ENCODE results near the gene ZNF195.

The ZNF195 gene

DNA sequence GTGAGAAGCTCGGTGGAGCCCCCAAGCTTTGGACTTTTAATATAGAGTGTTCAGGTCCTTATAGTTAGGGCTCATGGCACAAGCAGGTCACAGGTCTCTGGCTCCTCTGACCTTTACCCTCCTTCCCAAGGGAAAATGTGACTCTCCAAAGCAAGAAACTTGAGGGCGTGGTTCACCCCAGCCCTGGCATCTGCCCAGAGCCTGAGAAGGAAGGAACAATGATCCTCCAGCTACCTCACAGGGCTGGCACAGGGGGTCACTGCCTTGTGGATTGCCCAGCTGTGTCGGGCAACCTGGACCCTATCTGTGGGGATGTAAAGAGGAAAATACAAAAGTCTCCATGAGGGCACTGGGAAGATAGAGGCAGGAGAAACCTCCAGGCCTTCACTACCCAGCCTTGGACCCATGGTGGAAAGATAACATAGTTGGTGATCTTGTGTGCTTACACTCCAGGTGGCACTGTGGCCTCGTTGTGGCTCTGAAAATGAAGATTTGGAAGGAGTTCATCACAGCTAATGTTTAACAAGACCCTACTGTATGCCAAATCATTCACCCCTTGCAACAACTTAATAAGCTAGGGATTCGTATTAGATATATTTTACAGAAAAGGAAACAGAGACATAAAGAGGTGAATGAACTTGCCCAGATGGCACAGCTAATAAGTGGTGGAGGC, 3.8 kb upstream of the ZNF195 start:
- TF ChIP-seq, protein P1, sequence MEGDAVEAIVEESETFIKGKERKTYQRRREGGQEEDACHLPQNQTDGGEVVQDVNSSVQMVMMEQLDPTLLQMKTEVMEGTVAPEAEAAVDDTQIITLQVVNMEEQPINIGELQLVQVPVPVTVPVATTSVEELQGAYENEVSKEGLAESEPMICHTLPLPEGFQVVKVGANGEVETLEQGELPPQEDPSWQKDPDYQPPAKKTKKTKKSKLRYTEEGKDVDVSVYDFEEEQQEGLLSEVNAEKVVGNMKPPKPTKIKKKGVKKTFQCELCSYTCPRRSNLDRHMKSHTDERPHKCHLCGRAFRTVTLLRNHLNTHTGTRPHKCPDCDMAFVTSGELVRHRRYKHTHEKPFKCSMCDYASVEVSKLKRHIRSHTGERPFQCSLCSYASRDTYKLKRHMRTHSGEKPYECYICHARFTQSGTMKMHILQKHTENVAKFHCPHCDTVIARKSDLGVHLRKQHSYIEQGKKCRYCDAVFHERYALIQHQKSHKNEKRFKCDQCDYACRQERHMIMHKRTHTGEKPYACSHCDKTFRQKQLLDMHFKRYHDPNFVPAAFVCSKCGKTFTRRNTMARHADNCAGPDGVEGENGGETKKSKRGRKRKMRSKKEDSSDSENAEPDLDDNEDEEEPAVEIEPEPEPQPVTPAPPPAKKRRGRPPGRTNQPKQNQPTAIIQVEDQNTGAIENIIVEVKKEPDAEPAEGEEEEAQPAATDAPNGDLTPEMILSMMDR (IDR thresholded peaks at IDR 0.05; ENCODE audit: extremely low read depth, insufficient read depth, missing control alignments) = no peak
- in situ Hi-C loops (cut with MboI; ENCODE audit: low pct_unique_long_range_greater_than_20kb, low sequenced_read_pairs, unreplicated experiment) = no loop called here
- DNase-seq (ENCODE audit: low spot score) = no peak

DNA sequence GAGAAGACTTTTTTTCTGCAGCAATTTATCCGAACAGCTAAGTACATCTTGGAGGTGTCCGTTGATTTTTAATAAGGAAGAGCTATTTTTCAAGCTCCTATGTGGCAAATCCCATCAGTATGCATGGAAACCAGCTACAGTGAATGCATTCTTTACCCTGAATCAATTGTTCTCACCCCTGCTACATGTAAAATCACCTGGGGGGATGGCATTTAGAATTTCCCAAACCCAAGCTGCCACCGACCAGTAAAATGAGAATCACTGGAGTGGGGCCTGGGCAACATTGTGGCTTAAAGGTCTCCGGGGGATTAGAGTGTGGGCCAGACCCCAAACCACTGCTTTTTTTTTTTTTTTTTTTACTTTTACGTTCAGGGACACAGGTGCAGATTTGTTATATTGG, 2.8 kb upstream of the ZNF195 start:
- DNase-seq (ENCODE audit: low spot score) = no peak
- TF ChIP-seq, protein P1 (IDR thresholded peaks at IDR 0.05; ENCODE audit: extremely low read depth, insufficient read depth, missing control alignments) = no peak
- in situ Hi-C loops (cut with MboI; ENCODE audit: low pct_unique_long_range_greater_than_20kb, low sequenced_read_pairs, unreplicated experiment) = no loop called here

DNA sequence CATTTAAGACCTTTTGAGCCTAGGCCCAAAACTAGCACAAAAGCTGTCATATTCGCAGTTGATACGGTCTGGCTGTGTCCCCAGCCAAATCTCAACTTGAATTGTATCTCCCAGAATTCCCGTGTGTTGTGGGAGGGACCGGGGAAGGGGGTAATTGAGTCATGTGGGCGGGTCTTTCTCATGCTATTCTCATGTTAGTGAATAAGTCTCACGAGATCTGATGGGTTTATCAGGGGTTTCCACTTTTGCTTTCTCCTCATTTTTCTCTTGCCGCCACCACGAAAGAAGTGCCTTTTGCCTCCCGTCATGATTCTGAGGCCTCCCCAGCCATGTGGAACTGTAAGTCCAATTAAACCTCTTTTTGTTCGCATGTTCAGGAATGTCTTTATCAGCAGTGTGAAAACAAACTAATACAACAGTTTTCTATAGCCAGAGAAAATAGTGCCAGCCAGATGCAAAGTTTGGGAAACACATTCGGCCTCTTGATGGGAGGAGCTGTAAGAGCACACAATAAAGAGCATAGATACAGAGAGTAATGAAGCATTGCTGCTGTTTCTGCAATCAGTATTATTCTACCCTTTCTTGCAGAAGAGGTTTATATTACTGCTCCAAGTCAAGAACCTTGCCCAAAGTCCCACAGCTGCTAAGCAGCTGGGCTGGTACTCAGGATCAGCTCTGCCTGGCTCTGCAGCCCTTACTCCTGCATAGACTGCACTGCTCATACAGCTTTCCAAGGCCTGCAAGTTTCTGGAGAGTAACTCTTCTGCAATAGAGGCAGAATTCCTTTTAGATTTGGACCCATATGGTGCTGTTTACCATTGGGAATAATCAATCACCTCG, 2.0 kb upstream of the ZNF195 start:
- no peak for DNase-seq (ENCODE audit: low spot score)
- in situ Hi-C loops (cut with MboI; ENCODE audit: low pct_unique_long_range_greater_than_20kb, low sequenced_read_pairs, unreplicated experiment) = no loop called here
- TF ChIP-seq, protein P1 (IDR thresholded peaks at IDR 0.05; ENCODE audit: extremely low read depth, insufficient read depth, missing control alignments) = no peak

DNA sequence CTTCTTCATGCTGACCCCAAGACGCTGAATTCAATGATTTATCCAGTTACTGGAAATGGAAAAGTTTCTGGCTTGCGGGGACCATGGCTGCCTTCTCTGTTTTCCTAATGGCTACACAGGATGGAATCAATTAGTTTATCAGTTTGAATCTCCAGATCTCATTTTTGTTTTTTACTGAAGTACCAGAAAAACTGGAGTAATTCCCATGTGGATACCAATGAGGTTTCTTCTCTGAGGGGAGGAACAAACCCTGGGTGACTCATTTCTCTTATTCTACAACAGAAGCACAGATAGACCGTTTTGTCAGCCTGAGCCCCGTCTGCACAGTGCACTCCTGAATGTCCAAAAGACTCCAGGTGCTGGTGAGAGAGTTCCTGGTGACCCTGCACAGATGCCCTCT, 3.4 kb downstream of the ZNF195 start:
- TF ChIP-seq, protein P1 (IDR thresholded peaks at IDR 0.05; ENCODE audit: extremely low read depth, insufficient read depth, missing control alignments) = no peak
- in situ Hi-C loops (cut with MboI; ENCODE audit: low pct_unique_long_range_greater_than_20kb, low sequenced_read_pairs, unreplicated experiment) = no loop called here

DNA sequence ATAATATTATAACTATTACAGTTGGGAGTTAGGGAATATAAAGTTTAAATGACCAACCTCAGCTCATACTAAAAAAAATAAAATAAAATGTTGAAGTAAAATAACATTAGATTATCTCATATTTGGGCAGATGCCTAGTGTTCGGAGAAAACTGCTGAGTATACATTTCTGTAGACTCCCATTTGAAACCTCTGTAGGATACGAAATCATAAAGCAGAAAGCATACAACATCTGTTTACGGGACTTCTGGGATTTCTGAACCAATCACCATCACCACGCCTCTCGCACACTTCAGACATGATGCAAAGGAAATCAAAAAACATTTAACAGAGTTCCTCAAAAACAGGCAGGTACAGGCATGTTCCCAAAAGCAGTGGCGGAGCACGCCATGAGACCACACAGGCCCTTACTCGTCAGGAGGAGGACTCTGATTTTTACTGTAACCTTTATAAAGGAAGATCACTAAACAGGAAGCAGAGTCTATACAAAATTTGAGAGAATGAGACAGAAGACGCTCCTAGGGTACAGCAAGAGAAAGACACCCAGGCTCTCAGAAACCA, 8.6 kb downstream of the ZNF195 start:
- DNase-seq (ENCODE audit: low spot score) = no peak
- TF ChIP-seq, protein P1 (IDR thresholded peaks at IDR 0.05; ENCODE audit: extremely low read depth, insufficient read depth, missing control alignments) = no peak

More for the DNA sequence above, 3.4 kb downstream of the ZNF195 start:
- DNase-seq (ENCODE audit: low spot score) = no peak

DNA sequence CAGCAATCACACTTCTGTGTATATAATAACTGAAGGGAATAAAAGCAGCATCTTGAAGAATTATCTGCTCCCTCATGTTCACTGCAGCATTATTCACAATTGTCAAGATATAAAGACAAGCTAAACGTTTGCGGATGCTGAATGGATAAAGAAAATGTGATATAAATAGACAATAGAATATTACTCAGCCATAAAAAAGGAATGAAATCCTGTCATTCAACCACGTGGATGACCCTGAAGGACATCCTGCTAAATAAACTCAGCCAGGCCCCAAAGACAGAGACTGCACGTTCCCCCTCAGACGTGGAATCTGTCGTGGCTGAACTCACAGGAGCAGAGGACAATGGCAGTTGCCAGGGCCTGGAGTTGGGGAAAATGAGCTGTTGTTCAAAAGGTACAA, 9.6 kb downstream of the ZNF195 start:
- in situ Hi-C loops (cut with MboI; ENCODE audit: low pct_unique_long_range_greater_than_20kb, low sequenced_read_pairs, unreplicated experiment) = no loop called here
- no peak for DNase-seq (ENCODE audit: low spot score)
- TF ChIP-seq, protein P1 (IDR thresholded peaks at IDR 0.05; ENCODE audit: extremely low read depth, insufficient read depth, missing control alignments) = no peak

More for the DNA sequence above, 8.6 kb downstream of the ZNF195 start:
- in situ Hi-C loops (cut with MboI; ENCODE audit: low pct_unique_long_range_greater_than_20kb, low sequenced_read_pairs, unreplicated experiment) = no loop called here
